ENCODE measurements around the gene USP47. TPM values are rescaled to one million over a fixed set of nuclear protein-coding genes. Genes with fewer than 3 reads are reported as not detected.

The USP47 gene
- total RNA-seq, 1 donor from 2014 or later, result 81.5 TPM

DNA sequence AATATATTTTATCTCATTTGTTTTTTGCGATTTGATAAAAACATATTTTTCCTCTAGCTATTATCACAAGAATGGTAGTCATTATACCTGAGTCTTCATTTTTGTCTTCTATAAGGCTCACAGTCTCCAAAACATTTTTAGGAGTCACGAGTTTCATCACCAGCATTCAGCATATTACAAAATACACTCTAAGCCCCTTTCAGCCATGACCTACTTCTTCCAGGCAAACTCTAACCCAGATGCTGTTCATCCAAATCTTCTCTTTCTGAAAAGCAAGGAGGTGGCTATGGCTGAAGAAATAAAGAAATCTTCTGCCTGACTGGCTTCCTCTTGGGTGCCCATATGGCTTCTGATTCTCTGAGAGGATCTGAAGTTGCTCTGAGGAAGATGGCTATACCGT is 35.7 kb upstream of the USP47 start:
- Mint-ChIP-seq H3K27ac (no peak overlapping the region), H3K4me1 (ENCODE audit: low read depth) (no peaks in the 10 kb centered on the region), H3K27me3 (peaks cover 7% of the 10 kb centered on the region), H3K4me3 (ENCODE audit: low read depth) (no peak overlapping the region), H3K9me3 (ENCODE audit: low read depth) (no peaks in the 10 kb centered on the region), H3K36me3 (ENCODE audit: insufficient read depth) (no peaks in the 10 kb centered on the region)
- no peak for DNase-seq (ENCODE audit: low spot score, unreplicated experiment)
- TF ChIP-seq, protein P1, sequence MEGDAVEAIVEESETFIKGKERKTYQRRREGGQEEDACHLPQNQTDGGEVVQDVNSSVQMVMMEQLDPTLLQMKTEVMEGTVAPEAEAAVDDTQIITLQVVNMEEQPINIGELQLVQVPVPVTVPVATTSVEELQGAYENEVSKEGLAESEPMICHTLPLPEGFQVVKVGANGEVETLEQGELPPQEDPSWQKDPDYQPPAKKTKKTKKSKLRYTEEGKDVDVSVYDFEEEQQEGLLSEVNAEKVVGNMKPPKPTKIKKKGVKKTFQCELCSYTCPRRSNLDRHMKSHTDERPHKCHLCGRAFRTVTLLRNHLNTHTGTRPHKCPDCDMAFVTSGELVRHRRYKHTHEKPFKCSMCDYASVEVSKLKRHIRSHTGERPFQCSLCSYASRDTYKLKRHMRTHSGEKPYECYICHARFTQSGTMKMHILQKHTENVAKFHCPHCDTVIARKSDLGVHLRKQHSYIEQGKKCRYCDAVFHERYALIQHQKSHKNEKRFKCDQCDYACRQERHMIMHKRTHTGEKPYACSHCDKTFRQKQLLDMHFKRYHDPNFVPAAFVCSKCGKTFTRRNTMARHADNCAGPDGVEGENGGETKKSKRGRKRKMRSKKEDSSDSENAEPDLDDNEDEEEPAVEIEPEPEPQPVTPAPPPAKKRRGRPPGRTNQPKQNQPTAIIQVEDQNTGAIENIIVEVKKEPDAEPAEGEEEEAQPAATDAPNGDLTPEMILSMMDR (IDR thresholded peaks at IDR 0.05; ENCODE audit: unreplicated experiment), result no peak

DNA sequence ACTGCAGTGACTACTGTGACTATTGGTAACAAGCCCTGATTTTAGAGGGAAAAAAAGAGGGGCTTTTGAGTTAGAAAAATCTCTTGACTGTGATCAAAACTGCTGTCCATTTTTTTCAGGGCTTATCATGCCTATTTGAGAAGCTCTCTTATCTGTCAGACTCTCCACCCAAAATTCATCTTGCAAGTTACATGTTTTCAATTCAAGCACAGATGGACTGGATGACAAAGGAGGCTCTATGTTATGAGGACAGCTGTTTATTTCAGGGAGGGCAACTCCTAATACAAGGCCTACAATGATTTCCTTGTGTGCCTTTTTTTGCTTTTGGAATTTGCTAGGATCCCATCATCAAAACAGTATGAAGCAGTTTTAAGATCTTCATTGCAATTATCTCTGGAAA is 35.2 kb upstream of the USP47 start:
- H3K27ac Mint-ChIP-seq, result no peak overlapping the region
- H3K4me1 Mint-ChIP-seq (ENCODE audit: low read depth), result no peaks in the 10 kb centered on the region
- no peaks in the 10 kb centered on the region for H3K36me3 Mint-ChIP-seq (ENCODE audit: insufficient read depth)
- H3K4me3 Mint-ChIP-seq (ENCODE audit: low read depth), result no peak overlapping the region
- TF ChIP-seq, protein P1 (IDR thresholded peaks at IDR 0.05; ENCODE audit: unreplicated experiment), result no peak
- no peak for DNase-seq (ENCODE audit: low spot score, unreplicated experiment)
- no peaks in the 10 kb centered on the region for H3K9me3 Mint-ChIP-seq (ENCODE audit: low read depth)
- H3K27me3 Mint-ChIP-seq, result peaks cover 7% of the 10 kb centered on the region

DNA sequence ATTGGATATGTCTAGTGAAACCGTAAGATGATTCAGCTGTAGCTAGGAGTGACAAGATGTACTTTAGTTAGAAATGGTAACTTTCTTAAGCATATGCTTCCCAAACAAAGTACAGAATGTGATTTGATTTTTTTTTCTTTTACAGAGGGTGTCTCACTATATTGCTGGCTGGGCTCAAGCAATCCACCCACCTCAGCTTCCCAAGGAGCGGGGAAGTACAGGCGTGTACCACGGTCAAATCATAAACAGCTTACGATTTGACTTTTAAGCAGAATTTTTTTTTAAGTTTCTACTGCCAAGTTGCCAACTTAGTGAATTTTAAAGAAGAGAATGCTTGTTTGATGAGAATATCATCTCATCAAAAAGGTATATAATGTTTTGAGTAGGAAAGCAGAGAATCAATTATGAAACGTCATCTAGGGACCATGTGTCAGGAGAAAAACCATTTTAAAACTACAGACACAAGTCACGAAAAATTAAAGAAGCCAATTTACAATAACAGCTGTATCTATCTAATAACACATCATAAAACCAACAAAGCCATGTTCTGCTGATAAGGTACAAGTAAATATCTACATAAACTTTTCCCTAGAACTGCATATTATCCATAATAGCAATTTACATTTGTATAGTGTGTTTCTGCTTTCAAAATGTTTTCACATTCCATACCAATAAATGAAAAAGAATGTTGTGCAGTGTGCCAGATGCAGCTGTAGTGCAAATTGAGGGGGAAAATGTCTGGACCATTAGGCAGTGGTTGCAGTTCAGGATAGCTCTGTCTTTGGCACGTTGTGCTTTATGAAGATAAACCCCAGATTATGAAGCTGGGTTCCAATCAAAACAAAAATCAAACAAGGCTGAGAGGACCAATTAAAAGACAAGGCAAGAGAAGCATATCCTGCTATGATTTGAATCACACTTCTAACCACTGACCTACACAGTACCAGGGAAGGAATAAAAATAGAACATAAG is 33.7 kb upstream of the USP47 start:
- H3K27ac Mint-ChIP-seq, result no peak overlapping the region

GRCh38 chr11:11808992-11809615 is 32.7 kb upstream of the USP47 start:
- TF ChIP-seq, protein P1 (IDR thresholded peaks at IDR 0.05; ENCODE audit: unreplicated experiment), result no peak
- no peaks in the 10 kb centered on the region for H3K36me3 Mint-ChIP-seq (ENCODE audit: insufficient read depth)
- H3K4me3 Mint-ChIP-seq (ENCODE audit: low read depth), result no peak overlapping the region
- no peaks in the 10 kb centered on the region for H3K9me3 Mint-ChIP-seq (ENCODE audit: low read depth)
- no peaks in the 10 kb centered on the region for H3K4me1 Mint-ChIP-seq (ENCODE audit: low read depth)
- DNase-seq (ENCODE audit: low spot score, unreplicated experiment), result no peak
- H3K27ac Mint-ChIP-seq, result no peak overlapping the region
- H3K27me3 Mint-ChIP-seq, result peaks cover 2% of the 10 kb centered on the region

More for the DNA sequence above, 33.7 kb upstream of the USP47 start:
- no peak for DNase-seq (ENCODE audit: low spot score, unreplicated experiment)
- H3K4me3 Mint-ChIP-seq (ENCODE audit: low read depth), result no peak overlapping the region
- no peaks in the 10 kb centered on the region for H3K9me3 Mint-ChIP-seq (ENCODE audit: low read depth)
- H3K4me1 Mint-ChIP-seq (ENCODE audit: low read depth), result no peaks in the 10 kb centered on the region
- TF ChIP-seq, protein P1 (IDR thresholded peaks at IDR 0.05; ENCODE audit: unreplicated experiment), result no peak
- no peaks in the 10 kb centered on the region for H3K36me3 Mint-ChIP-seq (ENCODE audit: insufficient read depth)
- peaks cover 2% of the 10 kb centered on the region for H3K27me3 Mint-ChIP-seq
